Measurements from ENCODE around the gene GALNS.

Gene GALNS

DNA sequence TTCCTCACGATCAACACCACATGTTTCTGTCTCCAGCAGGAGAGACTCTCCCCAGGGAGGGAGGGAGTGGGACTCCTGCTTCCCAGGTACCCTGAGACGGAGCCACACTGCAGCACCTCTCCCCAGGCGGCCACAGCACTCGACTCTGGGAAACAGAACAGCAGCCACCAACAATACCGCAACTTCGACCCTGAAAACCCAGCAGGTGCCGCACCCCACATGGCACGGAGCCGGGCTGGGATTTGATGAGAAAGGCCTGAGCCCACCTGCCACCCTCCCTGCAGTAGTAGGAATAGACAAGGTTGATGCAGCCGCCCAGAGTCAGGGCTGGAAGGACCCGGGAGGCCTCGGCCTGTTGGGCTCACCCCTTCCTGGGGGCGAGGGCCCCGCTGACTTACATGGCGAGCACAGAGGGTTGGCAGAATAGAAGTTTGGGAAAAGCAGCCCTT is 14.4 kb downstream of the GALNS start:
- Histone ChIP-seq H3K9ac (ENCODE audit: insufficient read length) (no peak overlapping the region), H3K27ac (no peak overlapping the region), H3K36me3 (ENCODE audit: insufficient read depth, low read length) (no peaks in the 10 kb centered on the region), H3K9me3 (ENCODE audit: low read depth, low read length) (no peaks in the 10 kb centered on the region), H3K4me3 (no peak overlapping the region)
- no peak for DNase-seq (ENCODE audit: low read depth, low spot score)
- TF ChIP-seq EZH2 (IDR thresholded peaks at IDR 0.05), result no peak
- TF ChIP-seq POLR2AphosphoS5 (IDR thresholded peaks at IDR 0.05; ENCODE audit: borderline replicate concordance, low read depth, low read length), result no peak
- no peak for TF ChIP-seq FOXP2 (optimal IDR thresholded peaks at IDR 0.05; ENCODE audit: control extremely low read depth, extremely low read length, insufficient read depth)

DNA sequence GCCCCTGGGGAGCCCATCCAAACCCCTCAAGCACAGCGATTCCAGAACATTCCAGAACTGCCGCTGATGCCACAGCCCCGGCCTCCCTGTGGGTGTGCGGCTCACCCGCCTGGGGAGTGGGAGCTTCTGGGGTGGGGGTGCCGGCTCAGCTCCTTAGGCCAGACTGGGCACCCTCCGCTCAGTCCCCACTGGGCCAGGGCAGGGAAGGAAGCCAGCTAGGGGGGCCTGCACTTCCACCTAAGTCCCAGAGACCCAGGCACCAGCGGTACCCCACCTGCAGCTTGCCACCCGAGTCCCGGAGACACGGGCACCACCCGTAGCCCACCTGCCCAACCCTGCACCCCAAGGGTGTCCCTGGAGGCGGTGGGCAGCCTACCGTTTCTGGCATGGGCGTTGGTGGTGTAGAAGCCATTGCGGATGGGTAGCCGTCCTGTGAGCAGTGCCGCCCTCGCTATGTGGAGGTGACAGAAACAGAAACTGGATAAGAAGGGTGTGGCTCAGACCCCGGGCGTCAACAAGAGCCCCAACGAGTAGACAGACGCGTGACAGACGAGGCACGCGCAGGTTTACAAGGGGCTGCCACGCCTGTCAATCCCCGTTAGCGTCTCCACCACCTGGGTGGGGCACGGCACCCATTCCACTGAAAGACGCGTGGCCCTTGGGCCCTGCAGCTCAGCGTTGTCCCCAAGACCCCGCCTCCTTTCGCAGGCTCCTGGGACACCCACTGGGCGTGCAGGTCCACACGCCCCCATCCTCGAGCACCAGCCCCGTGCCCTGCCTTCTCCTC is 15.0 kb downstream of the GALNS start:
- Histone ChIP-seq H3K9ac (ENCODE audit: insufficient read length) (no peak overlapping the region), H3K9me3 (ENCODE audit: low read depth, low read length) (no peaks in the 10 kb centered on the region), H3K27ac (no peak overlapping the region), H3K4me3 (no peak overlapping the region), H3K36me3 (ENCODE audit: insufficient read depth, low read length) (no peaks in the 10 kb centered on the region)
- DNase-seq (ENCODE audit: low read depth, low spot score), result no peak
- TF ChIP-seq EZH2 (IDR thresholded peaks at IDR 0.05), result no peak
- no peak for TF ChIP-seq POLR2AphosphoS5 (IDR thresholded peaks at IDR 0.05; ENCODE audit: borderline replicate concordance, low read depth, low read length)
- no peak for TF ChIP-seq FOXP2 (optimal IDR thresholded peaks at IDR 0.05; ENCODE audit: control extremely low read depth, extremely low read length, insufficient read depth)

DNA sequence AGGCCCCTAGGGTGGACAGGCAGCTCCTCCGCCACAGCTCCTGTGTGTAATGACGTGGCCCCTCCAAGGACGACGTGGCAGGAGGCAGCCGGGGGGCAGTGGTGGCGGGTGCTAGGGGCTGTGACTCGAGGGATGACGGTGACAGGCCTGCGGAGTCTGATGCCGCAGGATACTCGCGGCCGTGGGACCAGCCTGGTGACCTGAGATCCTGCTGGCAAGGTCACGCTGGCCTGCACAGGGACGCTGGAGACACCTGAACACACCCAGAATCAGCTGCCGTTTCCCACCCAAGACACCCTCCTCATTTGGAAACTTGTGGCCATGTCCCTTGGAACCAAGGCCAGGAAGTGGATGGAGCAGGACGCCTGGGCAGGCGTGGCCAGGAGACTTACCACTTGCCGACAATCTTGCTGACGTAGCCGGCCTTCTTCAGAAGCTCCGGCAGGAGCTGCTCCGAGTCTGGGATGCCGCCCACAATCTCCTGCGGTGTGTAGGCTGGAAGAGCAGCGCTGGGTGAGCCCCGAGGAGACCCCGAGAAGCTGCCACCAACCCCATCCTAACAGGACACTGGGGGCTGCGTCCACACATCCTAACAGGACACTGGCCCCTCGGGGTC is 16.0 kb downstream of the GALNS start:
- Histone ChIP-seq H3K27ac (no peak overlapping the region), H3K36me3 (ENCODE audit: insufficient read depth, low read length) (no peaks in the 10 kb centered on the region), H3K4me3 (no peak overlapping the region), H3K9me3 (ENCODE audit: low read depth, low read length) (no peaks in the 10 kb centered on the region), H3K9ac (ENCODE audit: insufficient read length) (no peak overlapping the region)
- DNase-seq (ENCODE audit: low read depth, low spot score), result no peak
- TF ChIP-seq FOXP2 (optimal IDR thresholded peaks at IDR 0.05; ENCODE audit: control extremely low read depth, extremely low read length, insufficient read depth) (no peak), POLR2AphosphoS5 (IDR thresholded peaks at IDR 0.05; ENCODE audit: borderline replicate concordance, low read depth, low read length) (no peak), EZH2 (IDR thresholded peaks at IDR 0.05) (no peak)

DNA sequence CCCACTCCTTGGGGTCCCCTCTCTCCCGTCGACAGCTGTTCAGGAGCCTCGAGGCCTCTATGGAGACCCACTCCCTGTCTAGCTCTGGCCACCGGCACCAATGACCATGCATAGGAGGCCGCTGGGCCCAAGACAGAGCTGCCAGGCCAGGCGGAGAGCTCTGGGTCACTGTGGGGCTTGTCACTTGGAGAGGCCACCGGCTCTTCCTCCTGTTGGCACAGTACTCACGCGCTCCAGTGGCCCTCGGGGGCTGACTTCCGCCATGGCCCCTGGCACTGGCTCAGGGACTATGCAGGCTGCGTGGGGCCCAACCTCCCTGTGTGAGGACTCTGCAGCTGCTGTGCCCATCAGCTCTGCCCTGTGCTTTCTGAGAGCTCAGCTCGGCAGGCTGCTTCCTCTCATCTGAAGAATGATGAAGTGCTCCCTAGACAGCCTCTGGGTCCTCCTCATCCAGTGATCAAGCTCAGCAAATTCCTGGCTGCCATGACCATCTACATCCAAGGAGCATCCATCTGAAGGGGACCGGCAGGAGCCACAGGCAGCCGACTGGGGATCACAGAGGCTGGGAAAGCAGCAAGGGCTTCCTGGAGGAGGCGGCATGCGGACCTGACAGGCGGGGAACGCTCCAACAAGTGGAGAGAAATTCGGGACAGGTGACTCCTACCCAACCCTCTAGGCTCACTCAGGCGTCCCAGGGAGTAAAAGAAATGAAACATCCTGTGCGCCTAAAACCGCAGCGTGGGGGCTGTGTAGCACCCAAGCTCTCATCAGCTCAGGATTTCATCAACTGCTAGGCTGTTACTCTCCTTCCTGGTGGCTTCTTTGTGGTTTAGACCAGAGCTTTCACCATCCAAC is 16.8 kb downstream of the GALNS start:
- no peak for DNase-seq (ENCODE audit: low read depth, low spot score)
- no peak for TF ChIP-seq FOXP2 (optimal IDR thresholded peaks at IDR 0.05; ENCODE audit: control extremely low read depth, extremely low read length, insufficient read depth)
- no peak for TF ChIP-seq EZH2 (IDR thresholded peaks at IDR 0.05)
- no peak for TF ChIP-seq POLR2AphosphoS5 (IDR thresholded peaks at IDR 0.05; ENCODE audit: borderline replicate concordance, low read depth, low read length)

DNA sequence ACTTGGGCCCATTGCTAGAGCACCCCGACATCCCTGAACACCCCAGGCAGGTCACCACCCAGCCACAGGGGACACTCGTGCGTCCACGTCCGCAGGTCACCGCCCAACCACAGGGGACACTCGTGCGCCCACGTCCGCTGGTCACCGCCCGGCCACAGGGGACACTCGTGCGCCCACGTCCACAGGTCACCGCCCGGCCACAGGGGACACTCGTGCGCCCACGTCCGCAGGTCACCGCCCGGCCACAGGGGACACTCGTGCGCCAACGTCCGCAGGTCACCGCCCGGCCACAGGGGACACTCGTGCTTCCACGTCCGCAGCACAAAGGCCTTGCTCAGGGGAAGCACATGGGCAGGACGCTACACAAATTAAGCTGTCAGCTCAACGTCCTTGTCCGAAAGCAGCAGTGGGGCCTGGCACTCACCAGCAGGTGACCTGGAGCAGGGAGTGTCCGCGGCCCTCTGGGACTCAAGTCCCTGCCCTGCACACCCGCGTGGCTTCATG is 17.7 kb downstream of the GALNS start:
- Histone ChIP-seq H3K36me3 (ENCODE audit: insufficient read depth, low read length) (no peaks in the 10 kb centered on the region), H3K9me3 (ENCODE audit: low read depth, low read length) (no peaks in the 10 kb centered on the region), H3K4me3 (no peak overlapping the region), H3K27ac (no peak overlapping the region), H3K9ac (ENCODE audit: insufficient read length) (no peak overlapping the region)
- no peak for DNase-seq (ENCODE audit: low read depth, low spot score)
- TF ChIP-seq POLR2AphosphoS5 (IDR thresholded peaks at IDR 0.05; ENCODE audit: borderline replicate concordance, low read depth, low read length) (no peak), FOXP2 (optimal IDR thresholded peaks at IDR 0.05; ENCODE audit: control extremely low read depth, extremely low read length, insufficient read depth) (no peak), EZH2 (IDR thresholded peaks at IDR 0.05) (no peak)

More for the DNA sequence above, 16.8 kb downstream of the GALNS start:
- H3K27ac ChIP-seq, result no peak overlapping the region
- H3K36me3 ChIP-seq (ENCODE audit: insufficient read depth, low read length), result no peaks in the 10 kb centered on the region
- H3K9me3 ChIP-seq (ENCODE audit: low read depth, low read length), result no peaks in the 10 kb centered on the region
- H3K9ac ChIP-seq (ENCODE audit: insufficient read length), result no peak overlapping the region
- H3K4me3 ChIP-seq, result no peak overlapping the region

DNA sequence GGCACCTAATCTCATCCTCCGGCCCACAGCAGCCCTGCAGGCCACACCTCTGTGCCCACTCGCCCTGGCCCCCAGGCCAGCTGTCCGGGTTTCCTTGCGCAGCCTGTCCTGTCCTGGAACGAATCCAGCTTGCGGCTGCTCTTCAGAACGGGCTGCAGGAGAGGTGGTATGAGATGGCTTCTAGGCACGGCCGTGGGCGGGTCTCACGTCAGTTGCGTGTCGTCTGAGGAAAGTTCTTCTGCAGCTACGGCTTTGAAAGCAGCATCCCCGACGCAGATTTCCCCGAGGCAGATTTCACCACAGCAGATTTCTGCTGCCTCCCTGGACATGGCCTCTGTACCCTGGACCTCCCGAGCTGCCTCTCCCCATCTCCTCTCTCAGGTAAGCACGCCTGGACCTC is 18.2 kb downstream of the GALNS start:
- Histone ChIP-seq H3K4me3 (no peak overlapping the region), H3K36me3 (ENCODE audit: insufficient read depth, low read length) (no peaks in the 10 kb centered on the region), H3K9me3 (ENCODE audit: low read depth, low read length) (no peaks in the 10 kb centered on the region), H3K9ac (ENCODE audit: insufficient read length) (no peak overlapping the region), H3K27ac (no peak overlapping the region)
- TF ChIP-seq FOXP2 (optimal IDR thresholded peaks at IDR 0.05; ENCODE audit: control extremely low read depth, extremely low read length, insufficient read depth), result no peak
- TF ChIP-seq EZH2 (IDR thresholded peaks at IDR 0.05), result no peak
- no peak for TF ChIP-seq POLR2AphosphoS5 (IDR thresholded peaks at IDR 0.05; ENCODE audit: borderline replicate concordance, low read depth, low read length)
- no peak for DNase-seq (ENCODE audit: low read depth, low spot score)

DNA sequence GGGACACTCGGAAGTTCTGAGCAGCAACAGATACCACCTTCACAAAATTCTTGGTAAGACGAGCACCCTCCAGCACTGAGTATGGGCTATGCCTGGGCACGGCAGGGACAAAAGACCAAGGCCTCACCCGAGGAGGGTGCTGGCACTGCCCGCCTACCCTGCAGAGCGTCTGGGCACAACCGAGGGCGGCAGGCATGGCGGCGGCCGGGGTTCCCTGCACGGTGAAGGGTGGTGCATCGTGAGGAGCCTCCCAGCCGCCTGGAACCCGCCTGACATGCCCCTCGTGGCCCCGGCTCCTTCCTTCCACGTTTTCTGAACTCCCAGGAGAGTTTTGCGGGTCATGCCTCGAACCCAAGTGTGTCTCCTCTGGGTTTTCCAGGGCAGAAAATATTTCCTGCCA is 18.9 kb downstream of the GALNS start:
- DNase-seq (ENCODE audit: low read depth, low spot score), result no peak
- H3K9ac ChIP-seq (ENCODE audit: insufficient read length), result no peak overlapping the region

DNA sequence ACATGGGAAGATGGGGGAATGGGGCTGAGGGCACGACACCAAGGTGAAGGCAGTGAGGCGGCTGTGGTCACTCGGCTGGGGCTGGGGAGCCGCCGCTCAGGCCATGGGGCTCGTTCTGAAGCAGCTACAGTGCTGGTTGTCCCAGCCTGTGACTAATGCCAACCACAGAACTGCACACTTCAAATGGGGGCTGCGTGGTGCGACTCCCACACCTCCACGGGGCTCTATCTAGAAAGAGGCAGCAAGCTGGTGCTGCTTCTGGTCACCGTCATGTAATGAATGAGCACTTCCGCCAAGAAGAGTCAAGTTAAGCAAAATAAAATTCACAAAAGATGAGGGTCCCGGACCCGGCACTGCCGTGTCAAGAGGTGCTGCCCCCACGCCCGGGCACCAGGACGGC is 20.0 kb downstream of the GALNS start:
- Histone ChIP-seq H3K36me3 (ENCODE audit: insufficient read depth, low read length) (no peaks in the 10 kb centered on the region), H3K27ac (no peak overlapping the region), H3K9me3 (ENCODE audit: low read depth, low read length) (no peaks in the 10 kb centered on the region), H3K4me3 (no peak overlapping the region), H3K9ac (ENCODE audit: insufficient read length) (no peak overlapping the region)
- no peak for DNase-seq (ENCODE audit: low read depth, low spot score)
- TF ChIP-seq FOXP2 (optimal IDR thresholded peaks at IDR 0.05; ENCODE audit: control extremely low read depth, extremely low read length, insufficient read depth) (no peak), POLR2AphosphoS5 (IDR thresholded peaks at IDR 0.05; ENCODE audit: borderline replicate concordance, low read depth, low read length) (no peak), EZH2 (IDR thresholded peaks at IDR 0.05) (no peak)

More for the DNA sequence above, 18.9 kb downstream of the GALNS start:
- no peak for TF ChIP-seq POLR2AphosphoS5 (IDR thresholded peaks at IDR 0.05; ENCODE audit: borderline replicate concordance, low read depth, low read length)
- no peak for TF ChIP-seq EZH2 (IDR thresholded peaks at IDR 0.05)
- no peak for TF ChIP-seq FOXP2 (optimal IDR thresholded peaks at IDR 0.05; ENCODE audit: control extremely low read depth, extremely low read length, insufficient read depth)
- H3K4me3 ChIP-seq, result no peak overlapping the region
- H3K27ac ChIP-seq, result no peak overlapping the region
- H3K9me3 ChIP-seq (ENCODE audit: low read depth, low read length), result no peaks in the 10 kb centered on the region
- H3K36me3 ChIP-seq (ENCODE audit: insufficient read depth, low read length), result no peaks in the 10 kb centered on the region

Measured in SK-N-MC (cell line).